HEK293 (cell line): ENCODE measurements around the gene ZBED3.

Experiments
- CTCF ChIA-PET: fragments of 350-600 bp; formaldehyde crosslinking; extraction: SDS; loops from one replicate; lab custom pipeline; 2021; ENCODE audit warnings: antibody characterized with exemption; lab: Yijun Ruan, JAX
- POLR2A ChIA-PET: fragments of 300-600 bp; formaldehyde crosslinking; extraction: SDS; loops from one replicate; lab custom pipeline; 2020; ENCODE audit warnings: antibody characterized with exemption, inconsistent platforms; lab: Yijun Ruan, JAX
- H3K27ac ChIP-seq: fragments of 200-500 bp; sonication (Bioruptor generic); 2 replicates; pipeline ENCODE4 v1.5.1; 2014; ENCODE audit warnings: low read depth, low read length, control low read depth, inconsistent platforms; ENCODE audit errors: extremely low read depth
- H3K36me3 ChIP-seq, 2 experiments: fragments of 200-500 bp in 1 of 2; sonication (Bioruptor generic) in 1 of 2; 1 replicate in 1 of 2; 2 replicates in 1 of 2; pipeline ENCODE4 v1.5.1; 2014 to 2017; ENCODE audit warnings: inconsistent platforms in 2 of 2, low read length in 2 of 2; ENCODE audit not compliant: control insufficient read depth in 2 of 2, insufficient read depth in 1 of 2
- H3K4me1 ChIP-seq: fragments of 200-500 bp; sonication (Bioruptor generic); 2 replicates; pipeline ENCODE4 v1.5.1; 2014; ENCODE audit warnings: mild to moderate bottlenecking, low read length, inconsistent platforms; ENCODE audit not compliant: control insufficient read depth, insufficient read depth
- H3K4me3 ChIP-seq: 2 replicates; pipeline ENCODE4 v1.5.1; 2011; ENCODE audit warnings: low read depth, mild to moderate bottlenecking, control low read depth, low read length, moderate library complexity
- H3K9me3 ChIP-seq: fragments of 200-500 bp; sonication (Bioruptor generic); 2 replicates; pipeline ENCODE4 v1.5.1; 2014; ENCODE audit warnings: low read depth, low read length, inconsistent platforms; ENCODE audit not compliant: control insufficient read depth, insufficient read depth
- BCL6B ChIP-seq: fragments of 450-650 bp; formaldehyde crosslinking; IDR thresholded peaks from 2 replicates; pipeline ENCODE4 v1.5.1; 2017; ENCODE audit warnings: missing biosample characterization, missing genetic modification characterization
- GLIS1 ChIP-seq: fragments of 450-650 bp; formaldehyde crosslinking; IDR thresholded peaks from 2 replicates; pipeline ENCODE4 v1.5.1; 2016; ENCODE audit warnings: missing biosample characterization, missing genetic modification characterization
- PRDM4 ChIP-seq: fragments of 450-650 bp; formaldehyde crosslinking; IDR thresholded peaks from 2 replicates; pipeline ENCODE4 v1.5.1; 2017; ENCODE audit warnings: missing biosample characterization, missing genetic modification characterization
- RBAK ChIP-seq: fragments of 450-650 bp; formaldehyde crosslinking; IDR thresholded peaks from 2 replicates; pipeline ENCODE4 v1.5.1; 2016; ENCODE audit warnings: missing biosample characterization, missing genetic modification characterization
- SP3 ChIP-seq: fragments of 450-650 bp; formaldehyde crosslinking; IDR thresholded peaks from 2 replicates; pipeline ENCODE4 v1.5.1; 2016; ENCODE audit warnings: missing biosample characterization, missing genetic modification characterization
- YY2 ChIP-seq: fragments of 450-650 bp; formaldehyde crosslinking; IDR thresholded peaks from 2 replicates; pipeline ENCODE4 v1.5.1; 2016; ENCODE audit warnings: missing biosample characterization, missing genetic modification characterization
- ZBTB21 ChIP-seq: fragments of 450-650 bp; formaldehyde crosslinking; IDR thresholded peaks from 2 replicates; pipeline ENCODE4 v1.5.1; 2017; ENCODE audit warnings: missing biosample characterization, missing genetic modification characterization
- ZEB2 ChIP-seq: fragments of 450-650 bp; formaldehyde crosslinking; IDR thresholded peaks from 2 replicates; pipeline ENCODE4 v1.5.1; 2016; ENCODE audit warnings: missing biosample characterization, missing genetic modification characterization
- ZNF121 ChIP-seq: fragments of 450-650 bp; formaldehyde crosslinking; IDR thresholded peaks from 2 replicates; pipeline ENCODE4 v1.5.1; 2016; ENCODE audit warnings: missing biosample characterization, missing genetic modification characterization
- ZNF394 ChIP-seq: fragments of 450-650 bp; formaldehyde crosslinking; IDR thresholded peaks from 2 replicates; pipeline ENCODE4 v1.5.1; 2016; ENCODE audit warnings: missing biosample characterization, missing genetic modification characterization, mild to moderate bottlenecking, moderate library complexity, borderline replicate concordance
- ZNF426 ChIP-seq: fragments of 450-650 bp; formaldehyde crosslinking; IDR thresholded peaks from 2 replicates; pipeline ENCODE4 v1.5.1; 2017; ENCODE audit warnings: missing biosample characterization, missing genetic modification characterization, mild to moderate bottlenecking, inconsistent platforms, moderate library complexity
- ZNF449 ChIP-seq: fragments of 450-650 bp; formaldehyde crosslinking; IDR thresholded peaks from 2 replicates; pipeline ENCODE4 v1.5.1; 2017; ENCODE audit warnings: missing biosample characterization, mild to moderate bottlenecking, missing genetic modification characterization, moderate library complexity
- ZNF530 ChIP-seq: fragments of 450-650 bp; formaldehyde crosslinking; IDR thresholded peaks from 2 replicates; pipeline ENCODE4 v1.5.1; 2016; ENCODE audit warnings: low read depth, missing biosample characterization, missing genetic modification characterization
- ZNF645 ChIP-seq: fragments of 450-650 bp; formaldehyde crosslinking; IDR thresholded peaks from 2 replicates; pipeline ENCODE4; 2016; ENCODE audit warnings: missing biosample characterization, missing genetic modification characterization
- ZNF777 ChIP-seq: fragments of 450-650 bp; formaldehyde crosslinking; IDR thresholded peaks from 2 replicates; pipeline ENCODE4 v1.5.1; 2017; ENCODE audit warnings: missing biosample characterization, missing genetic modification characterization, borderline replicate concordance
- TF ChIP-seq, protein P1 (sequence below): fragments of 450-650 bp; formaldehyde crosslinking; IDR thresholded peaks from 2 replicates; pipeline ENCODE4 v1.5.1; 2016; ENCODE audit warnings: missing biosample characterization, missing genetic modification characterization
- TF ChIP-seq, protein P2 (sequence below): fragments of 450-650 bp; formaldehyde crosslinking; IDR thresholded peaks from 2 replicates; pipeline ENCODE4 v1.5.1; 2016; ENCODE audit warnings: missing biosample characterization, missing genetic modification characterization
- TF ChIP-seq, protein P3 (sequence below): fragments of 450-650 bp; formaldehyde crosslinking; IDR thresholded peaks from 2 replicates; pipeline ENCODE4 v1.5.1; 2016; ENCODE audit warnings: missing biosample characterization, missing genetic modification characterization

Gene ZBED3

DNA sequence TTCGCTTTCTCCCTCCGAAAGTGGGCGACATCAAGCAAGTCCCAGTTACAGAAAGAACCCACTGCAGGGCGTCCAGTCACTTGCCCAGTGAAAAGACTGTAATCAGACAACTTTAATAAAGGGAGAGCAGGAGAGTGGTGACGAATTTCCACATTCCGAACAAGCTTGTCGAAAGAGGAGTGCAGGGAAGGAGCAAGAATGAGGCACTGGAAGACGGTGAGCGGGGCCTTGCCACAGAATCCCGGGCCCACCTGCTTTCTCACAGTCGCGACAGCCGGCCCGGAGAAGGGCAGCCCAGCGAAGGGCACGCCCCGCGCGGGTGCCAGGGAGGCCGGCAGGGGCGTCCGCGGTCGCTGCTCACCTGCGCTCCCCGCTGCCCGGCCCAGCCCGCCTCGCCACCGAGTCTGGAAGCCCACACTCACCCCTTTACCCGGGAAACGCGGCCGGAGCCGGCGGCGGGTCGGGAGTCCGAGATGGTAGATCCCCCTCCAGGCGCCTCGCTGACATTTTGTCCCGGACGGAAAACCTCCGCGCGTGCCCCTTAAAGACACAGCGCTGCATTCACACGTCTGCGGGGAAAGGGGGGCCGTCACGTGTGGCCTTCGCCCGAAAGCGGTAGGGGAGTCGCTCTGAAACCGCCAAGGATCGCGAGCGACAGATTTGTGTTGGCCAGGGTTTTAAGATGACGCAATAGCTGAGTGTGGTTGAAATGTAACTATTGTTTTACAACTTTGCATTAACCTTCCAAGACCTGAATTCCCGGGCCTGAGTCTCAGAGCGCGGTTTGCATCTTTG lies at the start of gene ZBED3:
ZBED3 (minus strand) TSS at position 597 of the 795 bp plus-strand sequence. CDS start 9,407 bp downstream, outside the sequence.
- CTCF ChIA-PET: interaction anchor here (0.7 to 3.6 kb wide), 6 partner anchors 9 to 405 kb away, joined by 3 to 33 read pairs (median 4); partner anchors contain the start of gene WDR41
- TF ChIP-seq ZNF530 (tag by site-specific recombination) (no peak), ZNF449 (tag by site-specific recombination) (no peak; the same call in 1 of the 2 replicates), SP3 (tag by site-specific recombination) (peak; percentile 49; the same call in 1 of the 2 replicates), RBAK (tag by site-specific recombination) (no peak), ZEB2 (tag by site-specific recombination) (peak; percentile 72; the same call in 1 of the 2 replicates), YY2 (tag by site-specific recombination) (0 out of 2 replicates have a peak, but pooled peaks have one; percentile 27), ZNF121 (no peak), PRDM4 (tag by site-specific recombination) (peak; percentile 93), ZNF777 (tag by site-specific recombination) (no peak; the same call in 1 of the 2 replicates), BCL6B (tag by site-specific recombination) (peak; percentile 70), ZBTB21 (tag by site-specific recombination) (peak; percentile 86), ZNF394 (tag by site-specific recombination) (peak; percentile 48), GLIS1 (peak; percentile 44; the same call in 1 of the 2 replicates), ZNF645 (tag by site-specific recombination) (no peak), ZNF426 (tag by site-specific recombination) (no peak)
- TF ChIP-seq, protein P1, sequence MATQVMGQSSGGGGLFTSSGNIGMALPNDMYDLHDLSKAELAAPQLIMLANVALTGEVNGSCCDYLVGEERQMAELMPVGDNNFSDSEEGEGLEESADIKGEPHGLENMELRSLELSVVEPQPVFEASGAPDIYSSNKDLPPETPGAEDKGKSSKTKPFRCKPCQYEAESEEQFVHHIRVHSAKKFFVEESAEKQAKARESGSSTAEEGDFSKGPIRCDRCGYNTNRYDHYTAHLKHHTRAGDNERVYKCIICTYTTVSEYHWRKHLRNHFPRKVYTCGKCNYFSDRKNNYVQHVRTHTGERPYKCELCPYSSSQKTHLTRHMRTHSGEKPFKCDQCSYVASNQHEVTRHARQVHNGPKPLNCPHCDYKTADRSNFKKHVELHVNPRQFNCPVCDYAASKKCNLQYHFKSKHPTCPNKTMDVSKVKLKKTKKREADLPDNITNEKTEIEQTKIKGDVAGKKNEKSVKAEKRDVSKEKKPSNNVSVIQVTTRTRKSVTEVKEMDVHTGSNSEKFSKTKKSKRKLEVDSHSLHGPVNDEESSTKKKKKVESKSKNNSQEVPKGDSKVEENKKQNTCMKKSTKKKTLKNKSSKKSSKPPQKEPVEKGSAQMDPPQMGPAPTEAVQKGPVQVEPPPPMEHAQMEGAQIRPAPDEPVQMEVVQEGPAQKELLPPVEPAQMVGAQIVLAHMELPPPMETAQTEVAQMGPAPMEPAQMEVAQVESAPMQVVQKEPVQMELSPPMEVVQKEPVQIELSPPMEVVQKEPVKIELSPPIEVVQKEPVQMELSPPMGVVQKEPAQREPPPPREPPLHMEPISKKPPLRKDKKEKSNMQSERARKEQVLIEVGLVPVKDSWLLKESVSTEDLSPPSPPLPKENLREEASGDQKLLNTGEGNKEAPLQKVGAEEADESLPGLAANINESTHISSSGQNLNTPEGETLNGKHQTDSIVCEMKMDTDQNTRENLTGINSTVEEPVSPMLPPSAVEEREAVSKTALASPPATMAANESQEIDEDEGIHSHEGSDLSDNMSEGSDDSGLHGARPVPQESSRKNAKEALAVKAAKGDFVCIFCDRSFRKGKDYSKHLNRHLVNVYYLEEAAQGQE: peak; percentile 17; the same call in 1 of the 2 replicates
- TF ChIP-seq, protein P2, sequence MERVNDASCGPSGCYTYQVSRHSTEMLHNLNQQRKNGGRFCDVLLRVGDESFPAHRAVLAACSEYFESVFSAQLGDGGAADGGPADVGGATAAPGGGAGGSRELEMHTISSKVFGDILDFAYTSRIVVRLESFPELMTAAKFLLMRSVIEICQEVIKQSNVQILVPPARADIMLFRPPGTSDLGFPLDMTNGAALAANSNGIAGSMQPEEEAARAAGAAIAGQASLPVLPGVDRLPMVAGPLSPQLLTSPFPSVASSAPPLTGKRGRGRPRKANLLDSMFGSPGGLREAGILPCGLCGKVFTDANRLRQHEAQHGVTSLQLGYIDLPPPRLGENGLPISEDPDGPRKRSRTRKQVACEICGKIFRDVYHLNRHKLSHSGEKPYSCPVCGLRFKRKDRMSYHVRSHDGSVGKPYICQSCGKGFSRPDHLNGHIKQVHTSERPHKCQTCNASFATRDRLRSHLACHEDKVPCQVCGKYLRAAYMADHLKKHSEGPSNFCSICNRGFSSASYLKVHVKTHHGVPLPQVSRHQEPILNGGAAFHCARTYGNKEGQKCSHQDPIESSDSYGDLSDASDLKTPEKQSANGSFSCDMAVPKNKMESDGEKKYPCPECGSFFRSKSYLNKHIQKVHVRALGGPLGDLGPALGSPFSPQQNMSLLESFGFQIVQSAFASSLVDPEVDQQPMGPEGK: peak; percentile 63
- TF ChIP-seq, protein P3, sequence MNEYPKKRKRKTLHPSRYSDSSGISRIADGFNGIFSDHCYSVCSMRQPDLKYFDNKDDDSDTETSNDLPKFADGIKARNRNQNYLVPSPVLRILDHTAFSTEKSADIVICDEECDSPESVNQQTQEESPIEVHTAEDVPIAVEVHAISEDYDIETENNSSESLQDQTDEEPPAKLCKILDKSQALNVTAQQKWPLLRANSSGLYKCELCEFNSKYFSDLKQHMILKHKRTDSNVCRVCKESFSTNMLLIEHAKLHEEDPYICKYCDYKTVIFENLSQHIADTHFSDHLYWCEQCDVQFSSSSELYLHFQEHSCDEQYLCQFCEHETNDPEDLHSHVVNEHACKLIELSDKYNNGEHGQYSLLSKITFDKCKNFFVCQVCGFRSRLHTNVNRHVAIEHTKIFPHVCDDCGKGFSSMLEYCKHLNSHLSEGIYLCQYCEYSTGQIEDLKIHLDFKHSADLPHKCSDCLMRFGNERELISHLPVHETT (tag by site-specific recombination): peak; percentile 19; the same call in 1 of the 2 replicates

More for the DNA sequence above, at the start of gene ZBED3:
- H3K4me3 ChIP-seq: peak within 1 kb of the TSS; percentile 81
- POLR2A ChIA-PET: interaction anchor here (0.5 to 1.7 kb wide), 7 partner anchors 9 to 405 kb away, joined by 3 to 10 read pairs (median 5); partner anchors contain the start of genes AGGF1, F2RL1 and WDR41
- peak within 1 kb of the TSS; percentile 97 for H3K27ac ChIP-seq
- peaks cover 6% of the 10 kb centered on the region for H3K4me1 ChIP-seq
- peaks cover 0 to 18% of the 10 kb centered on the region in 2 experiments for H3K36me3 ChIP-seq
- H3K9me3 ChIP-seq: no peaks in the 10 kb centered on the region
